Measurements from ENCODE around the gene CSTB.

CSTB gene

GRCh38 chr21:43781846-43782245, 5.7 kb upstream of the CSTB start:
- TF ChIP-seq CTCF (IDR thresholded peaks at IDR 0.05; ENCODE audit: poor library complexity, severe bottlenecking), result no peak
- ATAC-seq (ENCODE audit: low read depth) (no peak), DNase-seq (ENCODE audit: low spot score) (no peak)
- H3K4me3 ChIP-seq (ENCODE audit: severe bottlenecking), result no peak overlapping the region
- no peaks in the 10 kb centered on the region for H3K36me3 ChIP-seq (ENCODE audit: low read depth)
- H3K27me3 ChIP-seq (ENCODE audit: insufficient read depth, poor library complexity, severe bottlenecking), result no peaks in the 10 kb centered on the region
- H3K4me1 ChIP-seq (ENCODE audit: insufficient read depth, poor library complexity, severe bottlenecking), result peaks cover 18% of the 10 kb centered on the region
- H3K9me3 ChIP-seq (ENCODE audit: severe bottlenecking), result no peaks in the 10 kb centered on the region
- H3K27ac ChIP-seq (ENCODE audit: poor library complexity, severe bottlenecking), result no peak overlapping the region

GRCh38 chr21:43779660-43780059, 3.6 kb upstream of the CSTB start:
- DNase-seq (ENCODE audit: low spot score), result no peak
- Histone ChIP-seq H3K27me3 (ENCODE audit: insufficient read depth, poor library complexity, severe bottlenecking) (no peaks in the 10 kb centered on the region), H3K9me3 (ENCODE audit: severe bottlenecking) (no peaks in the 10 kb centered on the region), H3K36me3 (ENCODE audit: low read depth) (peaks cover 6% of the 10 kb centered on the region), H3K27ac (ENCODE audit: poor library complexity, severe bottlenecking) (no peak overlapping the region), H3K4me1 (ENCODE audit: insufficient read depth, poor library complexity, severe bottlenecking) (peaks cover 18% of the 10 kb centered on the region), H3K4me3 (ENCODE audit: severe bottlenecking) (no peak overlapping the region)
- no peak for TF ChIP-seq CTCF (IDR thresholded peaks at IDR 0.05; ENCODE audit: poor library complexity, severe bottlenecking)
- ATAC-seq (ENCODE audit: low read depth), result no peak

GRCh38 chr21:43778469-43779335, 2.6 kb upstream of the CSTB start:
- peaks cover 15% of the 10 kb centered on the region for H3K36me3 ChIP-seq (ENCODE audit: low read depth)
- TF ChIP-seq CTCF (IDR thresholded peaks at IDR 0.05; ENCODE audit: poor library complexity, severe bottlenecking), result no peak
- DNase-seq (ENCODE audit: low spot score) (no peak), ATAC-seq (ENCODE audit: low read depth) (no peak)
- no peaks in the 10 kb centered on the region for H3K9me3 ChIP-seq (ENCODE audit: severe bottlenecking)
- H3K27ac ChIP-seq (ENCODE audit: poor library complexity, severe bottlenecking), result no peak overlapping the region
- H3K4me3 ChIP-seq (ENCODE audit: severe bottlenecking), result no peak overlapping the region
- no peaks in the 10 kb centered on the region for H3K27me3 ChIP-seq (ENCODE audit: insufficient read depth, poor library complexity, severe bottlenecking)
- H3K4me1 ChIP-seq (ENCODE audit: insufficient read depth, poor library complexity, severe bottlenecking), result peaks cover 18% of the 10 kb centered on the region

GRCh38 chr21:43777953-43778352, 1.8 kb upstream of the CSTB start:
- H3K4me3 ChIP-seq (ENCODE audit: severe bottlenecking), result no peak overlapping the region
- H3K4me1 ChIP-seq (ENCODE audit: insufficient read depth, poor library complexity, severe bottlenecking), result peaks cover 14% of the 10 kb centered on the region
- H3K27ac ChIP-seq (ENCODE audit: poor library complexity, severe bottlenecking), result no peak overlapping the region
- peaks cover 19% of the 10 kb centered on the region for H3K36me3 ChIP-seq (ENCODE audit: low read depth)
- no peaks in the 10 kb centered on the region for H3K9me3 ChIP-seq (ENCODE audit: severe bottlenecking)
- ATAC-seq (ENCODE audit: low read depth), result no peak
- H3K27me3 ChIP-seq (ENCODE audit: insufficient read depth, poor library complexity, severe bottlenecking), result no peaks in the 10 kb centered on the region
- TF ChIP-seq CTCF (IDR thresholded peaks at IDR 0.05; ENCODE audit: poor library complexity, severe bottlenecking), result no peak
- DNase-seq (ENCODE audit: low spot score), result no peak

GRCh38 chr21:43775190-43775589, 918 bp downstream of the CSTB start:
- peaks cover 19% of the 10 kb centered on the region for H3K36me3 ChIP-seq (ENCODE audit: low read depth)
- H3K27me3 ChIP-seq (ENCODE audit: insufficient read depth, poor library complexity, severe bottlenecking), result no peaks in the 10 kb centered on the region
- no peak for TF ChIP-seq CTCF (IDR thresholded peaks at IDR 0.05; ENCODE audit: poor library complexity, severe bottlenecking)
- peak overlapping the region; percentile 62 for H3K4me3 ChIP-seq (ENCODE audit: severe bottlenecking)
- H3K27ac ChIP-seq (ENCODE audit: poor library complexity, severe bottlenecking), result peak overlapping the region; percentile 62
- no peaks in the 10 kb centered on the region for H3K4me1 ChIP-seq (ENCODE audit: insufficient read depth, poor library complexity, severe bottlenecking)
- ATAC-seq (ENCODE audit: low read depth) (no peak), DNase-seq (ENCODE audit: low spot score) (no peak)
- no peaks in the 10 kb centered on the region for H3K9me3 ChIP-seq (ENCODE audit: severe bottlenecking)

All from RWPE2 (cell line).